Thyroid gland (tissue), 4 donors: ENCODE data around the gene SUGCT.

ENCODE experiments used
- CTCF ChIP-seq, 6 experiments: fragments of 200-600 bp in 3 of 6; fragments of 450-650 bp in 3 of 6; sonication (generic) in 3 of 6; IDR thresholded peaks; one replicate each; pipeline ENCODE4 v1.5.1; 2016 to 2019; ENCODE audit warnings: antibody characterized with exemption in 6 of 6, mild to moderate bottlenecking in 2 of 6, inconsistent platforms in 1 of 6, moderate library complexity in 1 of 6
- POLR2A ChIP-seq, 2 donors: fragments of 450-650 bp; IDR thresholded peaks; one replicate each; pipeline ENCODE4 v1.6.1; 2017; ENCODE audit warnings: antibody characterized with exemption in 2 of 2, mild to moderate bottlenecking in 2 of 2, moderate library complexity in 1 of 2

- TF ChIP-seq CTCF (IDR thresholded peaks at IDR 0.05) (no peak), POLR2A (IDR thresholded peaks at IDR 0.05) (no peak)
Observed at GRCh38 chr7:40167291-40167690, 32.5 kb downstream of the SUGCT start.
